Fibroblast of lung (primary cell): Measurements from ENCODE around the gene KRTAP6-1. TPM values are rescaled to one million over a fixed set of nuclear protein-coding genes. Genes with fewer than 3 reads are reported as not detected.

Experiments
- DNase-seq, 2 donors: peaks; one replicate each; pipeline versions ENCODE4 v3.0.0 to v3.0.0-alpha.2; 2010; ENCODE audit warnings: low read depth in 2 of 2
- H2AFZ ChIP-seq: 2 replicates; pipeline ENCODE4 v1.5.1; 2012; ENCODE audit warnings: low read length, control low read depth, inconsistent platforms
- H3K27ac ChIP-seq: 2 replicates; pipeline ENCODE4 v1.5.1; 2011; ENCODE audit warnings: low read length, control low read depth; ENCODE audit not compliant: insufficient read depth
- H3K27me3 ChIP-seq: 2 replicates; pipeline ENCODE4 v1.5.1; 2011; ENCODE audit warnings: mild to moderate bottlenecking, low read length; ENCODE audit not compliant: control insufficient read depth, insufficient read depth
- H3K36me3 ChIP-seq: 2 replicates; pipeline ENCODE4 v1.5.1; 2011; ENCODE audit warnings: low read length; ENCODE audit not compliant: control insufficient read depth, insufficient read depth
- H3K4me1 ChIP-seq: 2 replicates; pipeline ENCODE4 v1.5.1; 2011; ENCODE audit warnings: low read length; ENCODE audit not compliant: control insufficient read depth, insufficient read depth; ENCODE audit errors: extremely low read depth
- H3K4me2 ChIP-seq: 2 replicates; pipeline ENCODE4 v1.5.1; 2011; ENCODE audit warnings: low read length, control low read depth; ENCODE audit not compliant: insufficient read depth; ENCODE audit errors: extremely low read depth
- H3K4me3 ChIP-seq, 4 experiments: fragments of 200-600 bp in 1 of 4; sonication (generic) in 1 of 4; replicated peaks in 1 of 4; 2 replicates each; pipeline ENCODE4 v1.5.1; 2011 to 2016; ENCODE audit warnings: low read length in 4 of 4, low read depth in 3 of 4, mild to moderate bottlenecking in 3 of 4, control low read depth in 2 of 4, inconsistent platforms in 1 of 4, mixed read lengths in 1 of 4; ENCODE audit not compliant: insufficient read depth in 1 of 4; ENCODE audit errors: control extremely low read depth in 1 of 4
- H3K79me2 ChIP-seq: 2 replicates; pipeline ENCODE4 v1.5.1; 2012; ENCODE audit warnings: mild to moderate bottlenecking, low read length, inconsistent platforms; ENCODE audit not compliant: control insufficient read depth, insufficient read depth
- H3K9ac ChIP-seq: 2 replicates; pipeline ENCODE4 v1.5.1; 2011; ENCODE audit warnings: mild to moderate bottlenecking, low read length, control low read depth; ENCODE audit not compliant: insufficient read depth
- H3K9me3 ChIP-seq: 2 replicates; pipeline ENCODE4 v1.5.1; 2012; ENCODE audit warnings: low read depth, low read length; ENCODE audit not compliant: control insufficient read depth, insufficient read depth
- H4K20me1 ChIP-seq: 2 replicates; pipeline ENCODE4 v1.5.1; 2011; ENCODE audit warnings: low read length; ENCODE audit not compliant: control insufficient read depth, insufficient read depth; ENCODE audit errors: extremely low read depth
- EZH2 ChIP-seq: IDR thresholded peaks from 2 replicates; pipeline ENCODE4 v1.5.1; 2012; ENCODE audit warnings: low read length, control low read depth, mild to moderate bottlenecking; ENCODE audit errors: missing control alignments
- polyA plus RNA-seq, 2 donors: library from polyadenylated mRNA; depleted of rRNA in 1 of 2; stranded (reverse) in 1 of 2; unstranded in 1 of 2; fragments of >200 nt; gene quantifications; 2 replicates each; pipeline ENCODE4 v1.2.1, GENCODE V29; 2011 to 2012; ENCODE audit warnings: missing spikeins in 1 of 2
- total RNA-seq: library from RNA; depleted of rRNA; stranded (reverse); fragments of >200 nt; gene quantifications from 2 replicates; pipeline ENCODE4 v1.2.1, GENCODE V29; 2014
- TF ChIP-seq, protein P1 (sequence below), 2 donors: IDR thresholded peaks in 1 of 2; conservative IDR thresholded peaks in 1 of 2; 1 replicate in 1 of 2; 2 replicates in 1 of 2; pipeline ENCODE4 v1.5.1; 2011 to 2012; ENCODE audit warnings: low read length in 2 of 2, control low read depth in 1 of 2, inconsistent platforms in 1 of 2, low read depth in 1 of 2, mild to moderate bottlenecking in 1 of 2

KRTAP6-1 gene
- total and polyA plus RNA-seq, 2 donors (not counting 1 experiment from before 2014, with no cell fraction given): not detected

DNA sequence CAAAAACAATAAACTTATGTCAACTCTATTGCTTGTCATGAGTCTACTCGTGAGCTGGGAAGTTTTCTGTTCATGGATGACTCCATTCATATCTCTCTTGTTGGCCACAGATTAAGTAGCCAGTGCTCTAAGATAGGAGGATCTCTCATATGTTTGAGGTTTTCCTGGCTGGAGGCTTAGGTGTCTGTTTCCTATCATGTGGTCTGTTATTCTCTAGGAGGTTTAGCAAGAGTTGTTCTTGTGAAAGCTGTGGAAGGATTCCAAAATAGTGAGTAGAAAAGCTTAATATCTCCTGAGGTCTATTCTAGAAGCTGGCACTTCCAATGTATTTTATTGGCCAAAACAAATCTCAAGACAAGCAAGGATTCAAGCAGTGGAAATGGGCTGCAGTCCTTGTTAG lies 15.5 kb upstream of the KRTAP6-1 start:
- H3K27me3 ChIP-seq: no peaks in the 10 kb centered on the region
- H3K79me2 ChIP-seq: no peaks in the 10 kb centered on the region
- H4K20me1 ChIP-seq: no peaks in the 10 kb centered on the region
- DNase-seq: no peak
- no peak overlapping the region for H3K9ac ChIP-seq
- TF ChIP-seq, protein P1, sequence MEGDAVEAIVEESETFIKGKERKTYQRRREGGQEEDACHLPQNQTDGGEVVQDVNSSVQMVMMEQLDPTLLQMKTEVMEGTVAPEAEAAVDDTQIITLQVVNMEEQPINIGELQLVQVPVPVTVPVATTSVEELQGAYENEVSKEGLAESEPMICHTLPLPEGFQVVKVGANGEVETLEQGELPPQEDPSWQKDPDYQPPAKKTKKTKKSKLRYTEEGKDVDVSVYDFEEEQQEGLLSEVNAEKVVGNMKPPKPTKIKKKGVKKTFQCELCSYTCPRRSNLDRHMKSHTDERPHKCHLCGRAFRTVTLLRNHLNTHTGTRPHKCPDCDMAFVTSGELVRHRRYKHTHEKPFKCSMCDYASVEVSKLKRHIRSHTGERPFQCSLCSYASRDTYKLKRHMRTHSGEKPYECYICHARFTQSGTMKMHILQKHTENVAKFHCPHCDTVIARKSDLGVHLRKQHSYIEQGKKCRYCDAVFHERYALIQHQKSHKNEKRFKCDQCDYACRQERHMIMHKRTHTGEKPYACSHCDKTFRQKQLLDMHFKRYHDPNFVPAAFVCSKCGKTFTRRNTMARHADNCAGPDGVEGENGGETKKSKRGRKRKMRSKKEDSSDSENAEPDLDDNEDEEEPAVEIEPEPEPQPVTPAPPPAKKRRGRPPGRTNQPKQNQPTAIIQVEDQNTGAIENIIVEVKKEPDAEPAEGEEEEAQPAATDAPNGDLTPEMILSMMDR (conservative IDR thresholded peaks at IDR 0.05 in 1 of 2, IDR thresholded peaks at IDR 0.05 in 1 of 2; ENCODE audit: low read depth in 1 of 2, low read length in 2 of 2): no peak
- no peak for TF ChIP-seq EZH2
- H3K4me3 ChIP-seq: no peak overlapping the region
- no peak overlapping the region for H2AFZ ChIP-seq
- H3K4me1 ChIP-seq: no peaks in the 10 kb centered on the region
- no peak overlapping the region for H3K27ac ChIP-seq
- H3K4me2 ChIP-seq: no peak overlapping the region
- no peaks in the 10 kb centered on the region for H3K9me3 ChIP-seq
- H3K36me3 ChIP-seq: no peaks in the 10 kb centered on the region

DNA sequence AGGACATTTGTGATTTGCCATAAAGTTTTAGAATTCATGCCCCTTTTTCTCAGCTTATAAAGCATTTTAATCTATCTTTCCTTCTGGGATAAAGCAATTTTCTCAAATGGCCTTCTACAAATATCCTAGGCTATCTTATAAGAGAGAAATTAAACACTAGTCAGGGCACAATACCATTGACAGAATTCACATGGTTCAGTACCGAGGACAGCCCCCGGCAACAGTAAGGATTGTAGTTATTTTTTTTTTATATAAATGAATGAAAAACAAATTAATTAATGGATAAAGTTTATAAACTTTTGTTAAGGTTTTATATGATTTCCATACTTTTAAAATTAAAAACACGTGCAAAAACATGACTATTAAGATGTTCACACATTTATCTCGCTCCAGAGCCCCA lies 14.4 kb upstream of the KRTAP6-1 start:
- H3K36me3 ChIP-seq: no peaks in the 10 kb centered on the region

DNA sequence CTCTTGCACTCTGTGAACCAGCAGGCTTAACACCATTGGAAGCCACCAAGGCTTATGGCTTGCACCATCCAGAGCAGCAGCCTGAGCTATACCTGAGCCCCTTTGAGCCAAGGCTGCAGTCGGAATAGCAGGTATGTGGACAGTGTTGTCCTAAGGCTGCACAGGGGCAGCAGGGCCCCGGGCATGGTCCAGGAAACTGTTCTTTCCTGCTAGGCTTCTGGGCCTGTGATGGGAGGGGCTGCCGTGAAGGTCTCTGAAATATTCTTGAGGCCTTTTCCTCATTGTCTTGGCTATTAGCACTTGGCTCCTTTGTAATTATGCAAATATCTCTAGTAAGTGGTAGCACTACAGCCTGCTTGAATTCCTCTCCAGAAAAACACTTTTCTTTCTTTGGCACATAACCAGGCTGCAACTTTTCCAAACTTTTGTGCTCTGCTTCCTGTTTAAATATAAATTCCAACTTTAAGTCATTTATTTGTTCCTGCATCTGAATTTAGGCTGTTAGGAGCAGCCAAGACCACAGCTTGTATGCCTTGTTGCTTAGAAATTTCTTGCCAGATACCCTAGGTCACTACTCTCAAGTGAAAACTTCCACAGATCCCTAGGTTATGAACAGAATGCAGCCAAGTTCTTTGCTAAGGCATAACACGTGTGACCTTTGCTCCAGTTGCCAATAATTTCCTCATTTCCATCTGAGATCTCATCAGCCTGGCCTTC lies 11.9 kb upstream of the KRTAP6-1 start:
- Histone ChIP-seq H3K9ac (no peak overlapping the region), H3K9me3 (no peaks in the 10 kb centered on the region), H3K36me3 (no peaks in the 10 kb centered on the region), H3K27ac (no peak overlapping the region), H3K4me1 (no peaks in the 10 kb centered on the region), H3K4me2 (no peak overlapping the region), H3K27me3 (no peaks in the 10 kb centered on the region), H2AFZ (no peak overlapping the region), H3K4me3 (no peak overlapping the region), H4K20me1 (no peaks in the 10 kb centered on the region), H3K79me2 (no peaks in the 10 kb centered on the region)
- DNase-seq: no peak
- TF ChIP-seq, protein P1 (conservative IDR thresholded peaks at IDR 0.05 in 1 of 2, IDR thresholded peaks at IDR 0.05 in 1 of 2; ENCODE audit: low read depth in 1 of 2, low read length in 2 of 2): no peak
- no peak for TF ChIP-seq EZH2

More for the DNA sequence above, 14.4 kb upstream of the KRTAP6-1 start:
- TF ChIP-seq, protein P1 (conservative IDR thresholded peaks at IDR 0.05 in 1 of 2, IDR thresholded peaks at IDR 0.05 in 1 of 2; ENCODE audit: low read depth in 1 of 2, low read length in 2 of 2): no peak
- TF ChIP-seq EZH2: no peak
- H3K27me3 ChIP-seq: no peaks in the 10 kb centered on the region
- H2AFZ ChIP-seq: no peak overlapping the region
- H3K9ac ChIP-seq: no peak overlapping the region
- H3K4me3 ChIP-seq: no peak overlapping the region
- no peaks in the 10 kb centered on the region for H3K9me3 ChIP-seq
- DNase-seq: no peak
- no peak overlapping the region for H3K27ac ChIP-seq
- no peak overlapping the region for H3K4me2 ChIP-seq
- H4K20me1 ChIP-seq: no peaks in the 10 kb centered on the region
- H3K4me1 ChIP-seq: no peaks in the 10 kb centered on the region
- no peaks in the 10 kb centered on the region for H3K79me2 ChIP-seq
